DMS 273 (cell line): ENCODE measurements around the gene TECPR1.

Experiments
- DNase-seq: peaks from one replicate; lab custom pipeline; 2025; ENCODE audit not compliant: unreplicated experiment; lab: John Stamatoyannopoulos, UW

Gene TECPR1

DNA sequence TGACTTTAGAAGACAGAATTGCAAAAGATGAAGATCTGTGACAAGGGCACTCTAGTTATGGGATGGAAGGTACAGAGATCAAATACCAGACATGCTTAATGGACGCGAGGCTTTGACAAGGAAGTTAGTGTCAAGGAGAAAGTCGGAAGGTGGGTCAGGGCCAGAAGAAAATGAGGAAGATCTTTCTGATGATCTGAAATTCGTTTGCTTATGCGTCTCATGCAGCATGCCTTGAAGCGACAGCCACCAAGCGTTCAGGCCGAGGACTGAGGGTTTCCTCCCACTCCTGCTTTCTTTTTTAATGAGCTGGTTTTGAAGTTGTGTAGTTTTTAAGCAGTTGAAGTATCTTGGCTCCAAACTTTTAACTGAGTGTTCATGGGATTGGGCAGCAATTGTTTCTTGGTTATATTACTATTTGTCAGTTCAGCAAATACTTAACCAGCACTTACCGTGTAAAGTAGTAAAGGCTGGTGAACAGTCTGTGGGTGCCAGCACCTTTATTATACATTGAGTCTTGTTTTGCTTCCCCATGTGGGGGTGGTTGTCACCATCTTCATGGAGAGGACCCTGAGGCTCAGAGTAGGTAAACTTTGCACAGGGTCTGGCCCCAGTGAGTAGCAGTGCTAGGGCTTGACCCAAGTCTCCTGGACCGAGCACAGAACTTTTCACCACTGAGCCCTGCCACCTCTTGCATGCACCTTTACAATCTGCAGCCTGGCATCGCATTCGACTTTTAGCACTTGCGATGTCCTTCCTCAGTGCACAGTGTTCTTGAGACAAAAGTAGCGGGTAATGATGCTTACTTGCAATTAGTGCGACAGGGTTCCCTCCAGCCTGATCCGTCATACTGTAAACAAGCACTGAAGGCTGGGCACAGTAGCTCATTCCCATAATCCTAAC is 55.1 kb downstream of the TECPR1 start:
- no peak for DNase-seq

DNA sequence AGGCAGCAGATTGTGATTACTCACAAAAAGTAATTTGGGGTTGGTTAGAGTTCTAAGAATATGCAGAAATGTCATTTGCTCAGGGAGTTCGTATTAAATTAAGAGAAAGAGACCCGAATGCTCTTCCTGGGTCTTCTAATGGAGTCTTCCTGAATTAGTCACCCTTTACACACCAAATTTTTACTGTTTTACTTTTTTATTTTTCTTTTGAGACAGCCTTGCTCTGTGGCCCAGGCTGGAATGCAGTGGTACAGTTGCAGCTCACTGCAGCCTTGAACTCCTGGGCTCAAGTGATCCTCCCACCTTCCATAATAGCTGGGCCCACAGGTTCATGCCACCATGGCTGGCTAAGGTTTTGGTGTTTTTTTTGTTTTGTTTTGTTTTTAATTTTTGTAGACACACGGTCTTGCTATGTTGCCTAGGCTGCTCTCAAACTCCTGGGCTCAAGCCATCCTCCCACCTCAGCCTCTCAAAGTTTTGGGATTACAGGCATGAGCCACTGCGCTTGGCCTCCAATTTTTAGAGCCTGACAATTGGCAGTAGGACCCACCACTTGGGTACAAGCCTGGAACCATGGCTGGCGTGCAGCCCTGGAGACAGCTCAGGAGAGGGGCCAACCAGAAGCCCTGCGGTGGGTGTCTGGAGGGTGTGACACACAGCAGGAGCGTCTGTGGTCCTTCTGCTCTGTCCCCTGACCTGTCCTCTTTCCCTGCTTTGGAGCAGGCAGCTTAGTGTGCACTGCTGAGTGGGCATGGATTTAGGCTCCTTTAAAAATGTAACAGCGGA is 57.2 kb downstream of the TECPR1 start:
- DNase-seq: no peak

- DNase-seq: no peak
Measured at GRCh38 chr7:98194186-98194585, 57.8 kb downstream of the TECPR1 start.

DNA sequence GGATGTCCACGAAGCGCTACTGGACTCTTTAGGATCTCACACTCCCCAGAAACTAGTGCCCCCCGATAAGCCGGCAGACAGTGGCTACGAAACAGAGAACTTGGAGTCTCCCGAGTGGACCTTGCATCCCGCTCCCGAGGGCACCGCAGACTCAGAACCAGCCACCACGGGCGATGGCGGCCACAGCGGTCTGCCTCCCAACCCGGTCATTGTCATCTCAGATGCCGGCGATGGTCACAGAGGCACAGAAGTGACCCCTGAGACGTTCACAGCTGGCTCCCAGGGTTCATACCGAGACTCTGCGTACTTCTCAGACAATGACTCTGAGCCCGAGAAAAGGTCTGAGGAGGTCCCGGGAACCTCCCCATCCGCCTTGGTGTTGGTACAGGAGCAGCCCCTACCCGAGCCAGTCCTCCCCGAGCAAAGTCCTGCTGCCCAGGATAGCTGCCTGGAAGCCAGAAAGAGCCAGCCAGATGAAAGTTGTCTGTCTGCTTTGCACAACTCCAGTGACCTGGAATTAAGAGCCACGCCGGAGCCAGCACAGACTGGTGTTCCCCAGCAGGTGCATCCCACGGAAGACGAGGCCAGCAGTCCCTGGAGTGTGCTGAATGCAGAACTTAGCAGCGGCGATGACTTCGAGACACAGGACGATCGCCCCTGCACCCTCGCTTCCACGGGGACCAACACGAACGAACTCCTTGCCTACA is 58.4 kb downstream of the TECPR1 start:
- DNase-seq: no peak

DNA sequence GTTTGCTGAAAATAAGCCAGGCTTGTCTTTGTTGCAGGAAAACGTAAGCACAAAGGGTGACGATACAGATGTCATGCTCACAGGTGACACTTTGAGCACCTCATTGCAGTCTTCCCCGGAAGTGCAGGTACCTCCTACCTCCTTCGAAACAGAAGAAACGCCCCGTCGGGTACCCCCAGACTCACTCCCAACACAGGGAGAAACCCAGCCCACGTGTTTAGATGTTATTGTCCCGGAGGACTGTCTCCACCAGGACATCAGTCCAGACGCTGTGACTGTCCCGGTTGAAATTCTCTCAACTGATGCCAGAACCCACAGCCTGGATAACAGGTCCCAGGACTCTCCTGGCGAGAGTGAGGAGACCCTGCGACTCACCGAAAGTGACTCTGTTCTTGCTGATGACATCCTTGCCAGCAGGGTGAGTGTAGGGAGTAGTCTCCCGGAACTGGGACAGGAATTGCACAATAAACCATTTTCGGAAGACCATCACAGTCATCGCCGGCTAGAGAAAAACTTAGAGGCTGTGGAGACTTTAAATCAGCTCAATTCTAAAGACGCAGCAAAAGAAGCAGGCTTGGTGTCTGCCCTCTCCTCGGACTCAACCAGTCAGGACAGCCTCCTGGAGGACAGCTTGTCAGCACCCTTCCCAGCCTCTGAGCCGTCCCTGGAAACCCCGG is 59.1 kb downstream of the TECPR1 start:
- no peak for DNase-seq

GRCh38 chr7:98191668-98192431 is 60.2 kb downstream of the TECPR1 start:
- no peak for DNase-seq

- no peak for DNase-seq
Measured at GRCh38 chr7:98189559-98189958, 62.5 kb downstream of the TECPR1 start.

DNA sequence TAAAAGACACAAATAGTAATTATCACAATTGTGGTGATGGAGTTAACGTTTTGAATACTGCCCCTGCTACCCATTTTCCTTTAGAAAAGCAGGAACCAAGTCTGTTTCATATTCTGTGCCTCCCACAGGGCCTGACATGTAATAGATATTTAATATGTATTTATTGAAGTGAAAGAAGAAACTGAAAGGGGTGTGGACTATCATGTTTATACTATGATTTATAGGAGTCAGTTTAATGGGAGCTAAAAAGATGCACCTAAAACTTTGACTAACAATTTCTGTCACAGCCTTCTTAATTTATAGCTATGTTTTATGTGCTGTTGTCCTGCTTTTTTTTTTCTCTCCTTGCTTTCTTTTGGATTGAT is 64.9 kb downstream of the TECPR1 start:
- DNase-seq: no peak

DNA sequence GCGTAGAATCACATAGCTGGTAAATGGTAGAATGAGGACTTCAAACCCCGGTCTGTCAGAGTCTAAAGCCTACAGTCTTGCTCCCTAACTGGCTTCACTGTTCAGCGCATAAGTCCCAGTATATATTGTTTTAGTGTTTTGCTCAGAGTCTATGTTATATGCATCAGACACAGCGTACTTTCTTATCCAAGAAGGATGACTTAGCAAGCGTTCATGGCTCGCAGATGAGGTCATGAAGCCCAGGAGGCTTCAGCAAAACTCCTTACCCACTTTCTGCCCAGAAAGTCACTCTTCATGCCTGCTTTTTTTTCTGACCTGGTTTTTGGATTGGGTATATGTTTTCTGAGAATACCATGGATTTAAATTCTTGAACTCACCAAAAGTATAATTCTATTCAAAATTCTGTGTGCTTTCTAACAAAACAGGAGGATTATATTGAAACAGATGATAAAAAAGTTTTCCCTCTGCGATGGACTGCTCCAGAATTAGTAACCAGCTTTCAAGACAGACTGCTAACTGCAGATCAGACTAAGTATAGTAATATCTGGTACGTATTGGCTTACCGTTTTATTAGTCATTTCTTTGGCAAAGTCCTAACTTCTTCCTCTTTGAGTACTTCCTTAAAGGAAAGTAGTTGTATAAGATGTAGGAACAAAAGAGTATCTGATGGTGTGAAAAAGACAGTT is 65.4 kb downstream of the TECPR1 start:
- no peak for DNase-seq

DNA sequence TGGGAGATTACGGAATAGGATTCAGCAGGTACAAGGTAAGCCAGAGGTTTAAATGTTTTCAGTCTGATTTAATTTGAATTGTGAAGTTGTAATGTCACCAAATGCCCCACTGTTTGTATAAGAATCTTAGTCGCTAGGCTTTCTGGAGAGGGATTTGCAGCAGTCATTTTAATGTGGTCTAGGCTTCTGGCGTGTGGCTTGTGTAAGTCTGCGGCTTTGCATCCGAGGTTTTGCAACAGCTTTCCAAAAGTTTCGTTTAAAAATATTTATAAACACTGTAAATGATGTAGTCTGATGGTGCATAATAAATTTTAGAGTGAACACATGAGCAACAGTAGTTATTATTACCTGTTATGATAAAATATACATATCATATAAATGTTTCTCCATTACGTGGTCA is 66.9 kb downstream of the TECPR1 start:
- no peak for DNase-seq

- no peak for DNase-seq
Measured at GRCh38 chr7:98180751-98181150, 71.3 kb downstream of the TECPR1 start.

- no peak for DNase-seq
Measured at GRCh38 chr7:98178762-98179490, 73.1 kb downstream of the TECPR1 start.

GRCh38 chr7:98178321-98178720 is 73.7 kb downstream of the TECPR1 start:
- no peak for DNase-seq

GRCh38 chr7:98177553-98177952 is 74.5 kb downstream of the TECPR1 start:
- no peak for DNase-seq

DNA sequence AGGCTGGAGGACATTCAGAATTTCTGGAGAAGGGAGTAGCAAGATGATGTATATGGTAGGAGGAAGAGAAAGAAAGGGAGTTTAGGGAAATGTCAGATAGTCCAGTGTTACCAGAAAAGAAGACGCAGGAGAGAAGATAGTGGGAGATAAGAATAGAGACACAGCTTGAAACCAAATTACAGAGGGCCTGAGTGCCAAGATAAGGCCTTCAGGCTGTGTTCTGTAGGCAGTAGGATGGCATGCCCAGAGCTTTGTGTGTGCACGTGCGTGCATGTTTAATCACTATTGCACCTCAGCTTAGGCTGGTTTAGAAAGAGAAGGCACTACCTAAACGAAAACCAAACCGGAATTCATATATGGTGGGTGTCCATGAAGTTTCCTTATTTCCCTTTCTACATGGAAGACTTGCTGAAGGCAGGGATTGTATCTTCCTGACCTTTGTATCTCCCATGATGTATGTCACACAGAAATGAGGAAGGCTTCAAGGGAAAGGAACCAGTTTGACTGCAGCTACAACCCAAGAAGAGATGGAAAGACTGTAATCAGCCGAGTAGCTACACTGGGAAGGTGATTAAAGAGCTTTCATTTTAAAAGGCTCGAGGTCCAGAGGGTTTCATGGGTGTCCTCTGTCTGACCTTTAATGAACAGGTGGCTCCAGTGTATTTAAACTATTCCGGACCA is 76.6 kb downstream of the TECPR1 start:
- DNase-seq: no peak

DNA sequence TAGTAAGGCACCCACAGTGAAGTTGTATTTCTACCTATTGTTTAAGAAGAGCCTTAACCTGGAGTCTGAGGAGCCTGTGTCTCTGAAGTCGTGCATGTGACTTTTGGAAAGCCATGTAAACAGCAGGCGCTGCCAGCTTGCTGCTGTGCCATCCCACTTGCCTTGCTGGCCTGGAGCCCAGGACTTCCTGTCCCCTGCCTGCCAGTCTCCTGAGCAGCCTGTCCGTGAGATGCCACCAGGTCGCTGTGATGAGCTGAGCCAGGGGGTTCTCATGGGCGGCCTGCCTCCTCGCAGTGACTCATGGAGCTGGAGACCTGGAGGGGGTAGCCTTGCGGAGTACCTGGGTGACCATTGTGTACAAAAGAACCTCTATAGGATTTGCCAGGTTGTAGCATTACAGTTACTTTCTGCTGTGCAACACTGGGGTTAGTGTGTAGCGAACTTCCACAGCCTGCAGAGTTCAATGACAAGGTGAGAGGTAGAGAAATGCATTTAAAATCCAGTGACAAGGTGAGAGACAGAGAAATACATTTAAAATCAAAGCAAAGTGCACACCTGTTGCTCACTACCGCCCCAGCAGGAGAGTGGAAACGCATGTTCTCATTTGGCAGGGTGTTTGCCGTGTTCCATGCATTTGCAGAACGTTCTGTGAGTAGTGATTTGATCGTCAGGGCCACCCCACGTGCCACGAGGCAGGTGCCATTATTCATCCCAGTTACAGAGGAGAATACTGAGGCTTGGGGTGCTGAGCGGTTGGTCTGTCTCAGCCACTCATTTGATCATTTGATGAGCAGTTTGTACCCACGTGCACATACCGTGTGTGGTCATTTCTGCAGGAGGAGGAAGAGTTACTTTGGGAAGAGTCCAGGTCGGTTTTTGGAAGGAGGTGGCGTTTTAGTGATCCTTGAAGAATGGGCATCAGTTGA is 77.4 kb downstream of the TECPR1 start:
- DNase-seq: no peak

DNA sequence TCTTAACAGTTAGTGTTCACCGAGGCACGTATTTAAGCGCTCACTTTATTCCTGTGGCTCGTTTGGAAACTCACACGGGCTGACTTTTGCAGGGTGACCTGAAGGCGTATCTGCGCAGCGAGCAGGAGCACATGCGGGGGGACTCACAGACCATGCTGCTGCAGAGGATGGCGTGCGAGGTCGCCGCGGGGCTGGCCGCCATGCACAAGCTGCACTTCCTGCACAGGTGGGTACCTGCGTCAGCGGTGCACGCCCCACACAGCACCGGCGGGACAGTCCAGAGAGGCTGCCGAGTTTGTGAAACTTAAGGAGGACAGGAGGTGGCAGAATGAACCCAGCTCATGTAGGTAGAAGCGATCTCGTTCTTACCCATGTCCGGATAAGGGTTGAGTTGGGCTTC is 80.6 kb downstream of the TECPR1 start:
- DNase-seq: no peak

DNA sequence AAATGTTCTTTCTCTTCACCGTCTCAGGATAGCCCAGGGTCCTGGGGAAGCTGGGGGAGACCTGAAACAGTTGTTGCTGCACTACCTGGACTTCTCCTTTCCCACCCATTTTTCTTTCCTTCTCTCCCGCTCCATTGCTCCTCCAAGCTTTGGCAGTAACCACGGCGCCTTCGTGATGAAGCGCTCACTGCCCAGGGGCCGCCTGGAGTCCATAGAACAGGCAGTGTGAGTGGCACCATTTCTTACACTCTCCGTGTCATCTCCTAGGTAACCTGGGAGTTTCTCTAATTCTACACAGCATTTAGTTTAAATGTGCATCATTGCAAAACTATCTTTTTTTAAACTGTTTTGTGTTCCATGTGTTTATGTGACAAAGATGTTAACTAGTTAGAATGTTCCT is 81.1 kb downstream of the TECPR1 start:
- DNase-seq: no peak
